Endothelial cell of umbilical vein (primary cell): ENCODE measurements around the gene TIMM9.

Source experiments
- CTCF ChIP-seq, 2 donors: IDR thresholded peaks; 1 replicate in 1 of 2; 2 replicates in 1 of 2; pipeline ENCODE4 v1.5.1; 2011; ENCODE audit warnings: low read length in 2 of 2, mild to moderate bottlenecking in 2 of 2, moderate library complexity in 2 of 2, control low read depth in 1 of 2, inconsistent platforms in 1 of 2, low read depth in 1 of 2; ENCODE audit not compliant: insufficient read depth in 1 of 2; ENCODE audit errors: extremely low read depth in 1 of 2
- GATA2 ChIP-seq: IDR thresholded peaks from 2 replicates; pipeline ENCODE4 v1.7.0; 2011; ENCODE audit warnings: low read depth, mild to moderate bottlenecking, moderate library complexity, mixed read lengths, low read length; ENCODE audit not compliant: insufficient read length, insufficient read depth
- POLR2A ChIP-seq: IDR thresholded peaks from 2 replicates; pipeline ENCODE4 v1.6.1; 2012; ENCODE audit warnings: low read depth, mild to moderate bottlenecking, control low read depth, low read length
- POLR2AphosphoS5 ChIP-seq: IDR thresholded peaks from 2 replicates; pipeline ENCODE4 v1.6.1; 2012; ENCODE audit warnings: low read depth, mild to moderate bottlenecking, control low read depth, low read length, moderate library complexity; ENCODE audit not compliant: insufficient read depth

GRCh38 chr14:58362798-58363412 is 64.4 kb downstream of the TIMM9 start:
- TF ChIP-seq CTCF (IDR thresholded peaks at IDR 0.05; ENCODE audit: extremely low read depth in 1 of 2, insufficient read depth in 1 of 2, low read depth in 1 of 2, low read length in 2 of 2) (peak in 1 of 2 donors; percentile 20), POLR2AphosphoS5 (no peak), GATA2 (no peak), POLR2A (no peak)
